ENCODE results near the gene PAN2.
A peak's percentile ranks its signal among the peaks of the same experiment; 100 is the strongest.
"Not testable (repeated sequence)": the region's sequence is repeated elsewhere in the genome, so short reads cannot be mapped to it uniquely, and the experiment has no call there.

PAN2 gene

GRCh38 chr12:56308714-56309113, 25.1 kb downstream of the PAN2 start:
- no peak for DNase-seq (ENCODE audit: low read depth)

- DNase-seq (ENCODE audit: low read depth) = no peak
These were observed 26.4 kb downstream of the PAN2 start for GRCh38 chr12:56307221-56307965.

GRCh38 chr12:56304872-56305590, 28.8 kb downstream of the PAN2 start:
- no peak for DNase-seq (ENCODE audit: low read depth)

GRCh38 chr12:56304276-56304675, 29.5 kb downstream of the PAN2 start:
- DNase-seq (ENCODE audit: low read depth) = no peak

- no peak for DNase-seq (ENCODE audit: low read depth)
These were observed 32.9 kb downstream of the PAN2 start for GRCh38 chr12:56300644-56301464.

- DNase-seq (ENCODE audit: low read depth) = peak; percentile 98
These were observed 33.8 kb downstream of the PAN2 start, which contains the start of gene CS for GRCh38 chr12:56299853-56300643. TSS of gene CS (minus strand) at chr12:56300330. CDS start at chr12:56300201, 129 bp downstream.

- DNase-seq (ENCODE audit: low read depth) = no peak
These were observed 34.4 kb downstream of the PAN2 start for GRCh38 chr12:56299308-56299852.

- DNase-seq (ENCODE audit: low read depth) = no peak
These were observed 35.0 kb downstream of the PAN2 start for GRCh38 chr12:56298828-56299227.

- no peak for DNase-seq (ENCODE audit: low read depth)
These were observed 36.4 kb downstream of the PAN2 start for GRCh38 chr12:56297400-56297799.

GRCh38 chr12:56296295-56296694, 37.5 kb downstream of the PAN2 start:
- no peak for DNase-seq (ENCODE audit: low read depth)

- no peak for DNase-seq (ENCODE audit: low read depth)
These were observed 40.0 kb downstream of the PAN2 start for GRCh38 chr12:56293795-56294194.

- no peak for DNase-seq (ENCODE audit: low read depth)
These were observed 45.0 kb downstream of the PAN2 start for GRCh38 chr12:56288705-56289387.

- DNase-seq (ENCODE audit: low read depth) = no peak
These were observed 47.6 kb downstream of the PAN2 start for GRCh38 chr12:56286044-56286830.

- DNase-seq (ENCODE audit: low read depth) = not testable (repeated sequence)
These were observed 49.5 kb downstream of the PAN2 start for GRCh38 chr12:56284263-56284662.

GRCh38 chr12:56282579-56282978, 51.2 kb downstream of the PAN2 start:
- DNase-seq (ENCODE audit: low read depth) = no peak

GRCh38 chr12:56282030-56282429, 51.8 kb downstream of the PAN2 start:
- DNase-seq (ENCODE audit: low read depth) = no peak

- no peak for DNase-seq (ENCODE audit: low read depth)
These were observed 53.0 kb downstream of the PAN2 start for GRCh38 chr12:56280849-56281248.

- DNase-seq (ENCODE audit: low read depth) = no peak
These were observed 54.9 kb downstream of the PAN2 start for GRCh38 chr12:56278905-56279304.

- DNase-seq (ENCODE audit: low read depth) = no peak
These were observed 59.5 kb downstream of the PAN2 start for GRCh38 chr12:56274299-56274698.

GRCh38 chr12:56272468-56272867, 61.3 kb downstream of the PAN2 start:
- DNase-seq (ENCODE audit: low read depth) = not testable (repeated sequence)
